GM18505 (cell line): ENCODE data around the gene OSGEP.
"Not testable (repeated sequence)": the region's sequence is repeated elsewhere in the genome, so short reads cannot be mapped to it uniquely, and the experiment has no call there.

Experiments
- ATAC-seq: cut with Tn5 transposase; IDR thresholded peaks from one replicate; pipeline ENCODE4 v1.9.1; 2021; ENCODE audit not compliant: unreplicated experiment
- POLR2A ChIP-seq: IDR thresholded peaks from 4 replicates; pipeline ENCODE4 v1.6.1; 2011; ENCODE audit warnings: borderline replicate concordance; ENCODE audit not compliant: insufficient read depth, insufficient read length; ENCODE audit errors: extremely low read depth

The OSGEP gene

DNA sequence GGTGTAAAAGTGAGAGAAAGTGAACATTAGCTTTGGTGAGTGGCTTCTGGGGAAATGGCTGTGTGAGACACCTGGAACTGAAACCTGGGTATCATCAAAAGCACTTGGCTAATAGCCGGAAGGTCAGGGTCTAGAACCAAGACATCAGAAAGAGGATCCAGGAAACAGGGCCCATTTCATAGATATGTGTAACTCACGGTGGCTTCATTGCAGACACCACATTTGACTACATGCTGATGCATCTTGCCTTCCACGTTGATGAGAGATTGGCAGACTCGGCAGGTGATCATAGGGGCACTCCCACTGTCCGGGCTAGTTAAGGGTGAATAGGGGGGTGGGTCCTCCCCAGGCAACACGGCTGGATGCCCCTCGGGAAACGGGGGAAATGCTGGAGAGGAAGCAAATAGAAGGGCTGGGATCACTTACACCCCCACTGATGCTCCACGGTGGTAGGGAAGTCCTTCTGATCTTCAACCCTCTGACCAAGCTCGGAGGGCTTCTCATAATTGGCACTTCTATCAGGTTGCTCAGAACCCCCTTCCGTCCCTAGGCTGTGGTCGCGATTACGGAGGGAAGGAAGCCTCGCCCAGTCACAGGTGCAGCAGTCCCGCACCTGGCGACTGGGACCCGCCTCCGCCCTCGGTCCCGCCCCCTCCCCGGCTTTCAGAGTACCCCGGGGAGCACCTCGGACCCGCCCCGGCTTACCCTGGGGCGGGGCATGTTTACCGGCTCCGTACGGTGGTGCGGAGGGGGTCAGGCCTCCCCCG, 6.0 kb upstream of the OSGEP start:
- ATAC-seq = peak; percentile 8
- peak; percentile 22 for TF ChIP-seq POLR2A

DNA sequence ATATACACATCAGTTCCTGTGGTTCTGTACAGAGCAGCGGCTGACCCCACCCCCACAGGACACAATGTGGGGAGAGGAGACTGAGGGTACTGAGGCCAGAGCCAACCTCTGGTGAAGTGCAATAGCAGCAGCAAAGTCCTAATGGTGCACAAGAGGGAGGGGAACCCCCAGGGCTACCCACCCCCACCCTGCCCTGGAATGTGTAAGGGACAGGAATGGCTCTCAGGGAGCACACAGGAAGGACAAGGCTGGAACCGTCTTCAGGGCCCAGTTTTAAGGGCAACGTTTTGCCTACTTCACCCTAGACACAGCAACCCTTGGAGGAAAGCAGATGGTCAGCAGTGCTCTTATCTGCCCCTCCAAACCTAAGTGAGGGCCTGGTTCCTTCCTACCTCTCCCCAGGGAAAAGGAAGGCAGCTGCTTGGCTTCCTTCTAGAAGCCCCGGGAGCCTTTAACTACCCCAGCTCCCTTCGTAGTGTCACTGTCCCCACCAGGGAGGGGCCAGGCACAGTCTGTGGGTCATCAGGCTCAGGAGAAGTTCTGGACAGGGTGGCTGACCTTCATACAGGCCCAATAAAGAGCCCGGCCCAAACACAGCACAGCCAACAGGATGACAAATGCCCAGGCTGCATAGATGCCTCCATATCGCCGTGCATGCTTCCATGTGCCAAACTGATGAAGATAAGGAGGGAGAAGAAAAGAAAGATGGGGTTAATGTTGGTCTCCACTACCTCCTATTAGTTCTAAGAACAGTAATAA, 3.6 kb upstream of the OSGEP start:
- ATAC-seq = no peak
- TF ChIP-seq POLR2A = peak; percentile 57

DNA sequence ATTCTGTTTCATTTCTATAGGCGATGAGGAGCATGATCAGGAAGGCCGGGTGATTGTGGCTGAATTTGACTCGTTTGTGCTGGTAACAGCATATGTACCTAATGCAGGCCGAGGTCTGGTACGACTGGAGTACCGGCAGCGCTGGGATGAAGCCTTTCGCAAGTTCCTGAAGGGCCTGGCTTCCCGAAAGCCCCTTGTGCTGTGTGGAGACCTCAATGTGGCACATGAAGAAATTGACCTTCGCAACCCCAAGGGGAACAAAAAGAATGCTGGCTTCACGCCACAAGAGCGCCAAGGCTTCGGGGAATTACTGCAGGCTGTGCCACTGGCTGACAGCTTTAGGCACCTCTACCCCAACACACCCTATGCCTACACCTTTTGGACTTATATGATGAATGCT, 2.4 kb upstream of the OSGEP start:
- TF ChIP-seq POLR2A = peak; percentile 45
- ATAC-seq = no peak

DNA sequence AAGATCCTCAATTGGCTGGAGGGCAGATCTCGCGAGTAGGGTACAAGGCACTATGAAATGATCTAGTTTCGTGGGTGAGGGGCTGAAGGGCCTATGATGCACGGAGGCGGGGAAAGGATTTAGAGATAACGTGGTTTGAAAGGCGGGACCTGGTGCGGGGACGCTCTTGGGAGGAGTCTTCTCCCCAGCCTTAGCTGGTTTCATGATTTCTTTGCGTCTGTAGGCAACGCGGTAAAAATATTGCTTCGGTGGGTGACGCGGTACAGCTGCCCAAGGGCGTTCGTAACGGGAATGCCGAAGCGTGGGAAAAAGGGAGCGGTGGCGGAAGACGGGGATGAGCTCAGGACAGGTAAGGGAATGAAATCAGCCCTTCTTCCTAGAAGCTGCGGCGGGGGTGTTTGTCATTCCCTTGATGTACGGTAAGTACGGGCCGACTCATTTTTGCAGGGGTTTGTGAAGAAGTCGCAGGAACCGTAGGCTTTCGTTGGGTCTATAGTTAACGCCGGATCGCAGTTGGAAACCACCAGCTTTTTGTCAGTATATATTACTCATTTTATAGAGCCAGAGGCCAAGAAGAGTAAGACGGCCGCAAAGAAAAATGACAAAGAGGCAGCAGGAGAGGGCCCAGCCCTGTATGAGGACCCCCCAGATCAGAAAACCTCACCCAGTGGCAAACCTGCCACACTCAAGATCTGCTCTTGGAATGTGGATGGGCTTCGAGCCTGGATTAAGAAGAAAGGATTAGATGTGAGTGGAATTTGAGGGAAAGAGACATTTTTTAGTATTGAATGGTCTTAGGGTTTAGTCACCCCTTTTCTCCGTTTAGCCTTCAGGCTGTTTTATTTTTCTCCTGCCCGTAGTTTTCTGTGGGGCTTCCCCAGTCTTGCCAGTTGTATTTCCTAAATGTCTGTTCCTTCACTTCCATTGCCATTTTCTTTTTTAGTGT, 1.0 kb upstream of the OSGEP start:
- peak; percentile 46 for ATAC-seq
- TF ChIP-seq POLR2A = no peak

DNA sequence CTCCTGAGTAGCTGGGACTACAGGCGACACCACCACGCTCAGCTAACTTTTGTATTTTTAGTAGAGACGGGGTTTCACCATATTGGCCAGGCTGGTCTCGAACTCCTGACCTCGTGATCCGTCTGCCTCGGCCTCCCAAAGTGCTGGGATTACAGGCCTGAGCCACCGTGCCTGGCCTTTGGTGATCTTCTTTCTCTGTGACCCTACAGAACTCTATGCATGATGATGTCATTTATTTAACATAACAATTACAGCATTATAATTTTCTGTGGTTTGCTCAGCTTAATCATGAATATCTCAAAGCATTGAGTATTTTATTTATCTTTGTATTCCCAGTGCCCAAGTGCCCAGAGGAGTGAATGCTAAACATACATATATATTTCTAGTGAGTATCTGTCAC, 1.8 kb downstream of the OSGEP start:
- not testable (repeated sequence) for ATAC-seq

DNA sequence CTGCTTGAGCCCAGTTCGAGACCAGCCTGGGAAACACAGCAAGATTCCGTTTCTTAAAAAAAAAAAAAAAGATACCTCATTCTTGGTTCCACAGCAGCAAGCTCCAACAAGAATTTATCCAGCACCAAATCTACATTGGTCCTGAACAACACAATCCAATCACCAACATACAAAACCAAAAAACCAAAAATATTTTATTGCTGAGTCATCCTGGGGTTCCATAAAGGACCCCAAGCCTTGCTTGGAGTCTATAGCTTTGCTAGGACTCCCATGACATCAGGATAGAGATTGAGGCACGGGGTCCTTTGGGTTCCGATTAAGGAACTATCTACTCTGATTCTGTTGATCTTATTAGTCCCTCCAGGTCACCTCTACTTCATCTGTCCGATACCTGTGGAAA, 7.7 kb downstream of the OSGEP start:
- no peak for ATAC-seq
- no peak for TF ChIP-seq POLR2A

DNA sequence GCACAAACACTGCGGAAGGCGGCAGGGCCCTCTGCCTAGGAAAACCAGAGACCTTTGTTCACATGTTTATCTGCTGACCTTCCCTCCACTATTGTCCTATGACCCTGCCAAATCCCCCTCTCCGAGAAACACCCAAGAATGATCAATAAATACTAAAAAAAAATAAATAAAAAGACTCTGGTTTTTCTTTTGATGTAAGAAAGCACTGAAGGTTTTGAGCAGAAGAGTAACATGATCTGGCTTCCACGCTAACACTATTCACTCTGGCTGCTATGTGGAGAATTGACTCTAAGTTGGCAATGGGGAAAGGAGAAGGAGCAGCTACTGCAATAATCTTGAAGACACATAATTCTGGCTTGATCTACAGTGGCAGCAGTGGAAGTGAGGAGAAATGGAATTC, 11.0 kb downstream of the OSGEP start:
- ATAC-seq = not testable (repeated sequence)

DNA sequence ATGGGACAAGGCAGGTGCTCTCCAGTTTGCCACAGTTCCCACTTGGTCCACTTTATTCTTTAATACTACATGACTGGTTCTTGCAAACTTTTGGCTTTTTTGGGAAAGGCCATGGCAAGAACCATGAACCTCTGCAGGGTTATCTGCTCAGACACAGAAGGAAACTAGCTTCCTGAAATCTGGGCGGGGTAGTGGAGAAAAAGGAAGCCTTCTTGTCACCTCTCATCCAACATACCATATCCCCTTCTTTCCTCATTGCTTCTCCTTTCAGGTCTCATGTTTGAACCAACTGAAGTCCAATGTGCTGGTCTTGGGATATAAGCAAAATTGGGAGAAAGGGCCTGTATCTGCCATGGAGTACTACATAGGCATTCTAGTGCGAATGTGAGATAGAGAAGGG, 13.2 kb downstream of the OSGEP start:
- ATAC-seq = no peak
- no peak for TF ChIP-seq POLR2A

DNA sequence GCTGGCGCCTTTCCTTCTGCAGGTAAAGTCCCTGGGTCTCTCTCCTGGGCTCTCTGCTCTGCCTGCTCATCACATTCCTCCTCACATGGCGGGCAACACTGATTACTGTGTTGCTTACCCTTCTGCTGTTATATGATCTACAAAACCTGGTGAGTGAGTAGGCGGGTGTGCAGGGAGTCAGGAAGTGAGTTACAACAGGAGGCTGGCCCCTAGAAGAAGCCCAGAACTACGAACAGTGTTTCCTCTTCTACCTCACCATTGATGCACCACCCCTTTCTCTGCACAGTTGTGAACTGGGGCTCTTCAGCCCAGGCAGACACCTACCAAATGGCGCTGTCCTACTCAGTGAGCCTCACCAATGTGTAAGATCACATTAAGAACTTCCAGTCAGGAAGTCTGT, 13.7 kb downstream of the OSGEP start:
- no peak for TF ChIP-seq POLR2A
- ATAC-seq = no peak

DNA sequence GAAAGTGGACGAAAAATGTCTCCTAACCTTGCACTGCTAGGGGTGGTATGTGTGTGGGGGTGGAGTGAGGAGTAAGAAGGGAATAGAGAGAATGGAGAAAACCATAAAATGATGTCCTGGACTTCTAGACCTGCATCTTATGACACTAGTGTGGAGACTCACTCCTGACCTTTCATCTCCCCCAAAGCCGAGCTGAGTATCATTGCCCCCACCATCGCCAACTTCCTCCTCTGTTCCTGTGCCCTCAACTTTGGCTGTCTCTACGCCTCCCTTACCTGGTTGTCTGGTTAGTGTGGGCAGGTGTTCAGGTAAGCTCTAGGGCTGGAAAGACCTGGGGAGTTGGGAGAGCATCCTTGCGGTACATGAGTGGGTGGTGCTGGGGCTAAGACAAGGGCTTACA, 14.1 kb downstream of the OSGEP start:
- ATAC-seq = no peak
- no peak for TF ChIP-seq POLR2A

DNA sequence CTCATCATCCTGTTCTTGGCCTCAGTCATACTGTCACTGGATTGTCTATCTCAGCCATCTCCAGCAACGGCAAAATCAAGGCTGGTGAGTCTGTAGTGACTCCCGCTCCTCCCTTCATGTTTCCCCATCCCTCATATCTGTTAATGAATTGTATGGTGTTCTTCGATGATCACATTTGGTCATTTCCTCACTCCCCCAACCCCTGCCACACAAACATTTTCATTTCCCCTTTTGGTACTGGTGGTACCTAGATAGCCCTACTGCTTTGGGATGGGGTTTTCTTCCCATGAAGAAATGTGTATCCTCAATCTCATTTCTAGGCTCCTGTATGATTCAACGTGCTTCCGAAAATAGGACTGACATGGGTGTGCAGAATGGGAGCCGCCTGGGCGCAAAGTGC, 15.9 kb downstream of the OSGEP start:
- no peak for TF ChIP-seq POLR2A
- peak; percentile 52 for ATAC-seq

DNA sequence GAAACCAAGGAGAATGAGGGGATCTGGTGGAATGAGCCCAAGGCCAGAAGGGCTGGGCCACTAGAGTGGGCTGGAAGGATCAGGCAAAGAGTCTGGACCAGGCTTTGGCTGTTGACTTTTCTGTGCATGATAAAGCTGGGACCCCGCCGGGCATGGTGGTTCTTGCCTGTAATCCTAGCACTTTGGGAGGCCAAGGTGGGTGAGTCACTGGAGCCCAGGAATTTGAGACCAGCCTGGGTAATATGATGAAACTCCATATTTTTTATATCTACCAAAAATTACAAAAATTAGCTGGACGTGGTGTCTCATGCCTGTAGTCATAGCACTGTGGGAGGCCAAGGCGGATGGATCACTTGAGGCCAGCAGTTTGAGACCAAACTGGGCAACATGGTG, 18.3 kb downstream of the OSGEP start:
- ATAC-seq = no peak
- no peak for TF ChIP-seq POLR2A

DNA sequence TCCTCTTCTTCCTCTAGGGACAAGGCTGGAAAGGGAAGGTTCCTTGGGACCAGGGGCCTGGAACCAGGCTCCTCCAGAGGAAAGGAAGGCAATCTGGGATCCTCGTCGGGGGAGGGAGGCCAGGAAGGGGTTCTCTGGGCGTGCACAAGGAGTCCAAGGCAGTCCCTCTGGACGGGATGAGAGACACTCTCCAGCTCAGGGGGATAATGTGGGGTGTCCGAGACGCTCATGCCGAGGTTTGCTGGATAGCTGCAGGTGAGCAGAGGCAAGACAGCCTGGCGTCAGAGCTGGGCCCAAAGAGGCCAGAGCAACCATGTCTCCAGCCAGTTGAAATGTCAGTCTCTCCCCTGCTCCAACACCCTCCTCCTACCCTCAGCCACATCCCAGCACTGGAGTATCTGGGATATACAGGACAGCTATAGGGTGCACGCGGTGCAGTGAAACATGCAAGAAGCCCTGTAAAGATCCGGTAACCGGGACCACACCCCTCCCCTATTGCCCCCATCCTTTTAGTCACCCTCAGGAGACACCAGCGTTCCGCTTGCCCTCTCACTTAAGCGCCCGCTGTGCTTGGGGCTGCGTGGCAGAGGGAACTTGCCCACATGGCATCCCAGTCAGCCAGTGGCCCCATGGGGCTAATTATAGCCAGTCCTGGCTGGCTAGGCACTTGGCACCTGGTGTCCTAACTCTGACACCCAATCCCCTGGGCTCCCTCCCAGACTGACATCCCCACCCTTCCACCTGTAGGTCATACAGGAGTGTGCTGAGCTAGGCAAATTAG, 18.8 kb downstream of the OSGEP start, which contains the start of gene KLHL33:
Gene KLHL33 (minus strand): TSS at position 585 of the 781 bp plus-strand sequence. CDS start 355 bp downstream, at position 230.
- no peak for ATAC-seq
- no peak for TF ChIP-seq POLR2A
